ENCODE measurements around the gene HOXC9.

HOXC9 gene

DNA sequence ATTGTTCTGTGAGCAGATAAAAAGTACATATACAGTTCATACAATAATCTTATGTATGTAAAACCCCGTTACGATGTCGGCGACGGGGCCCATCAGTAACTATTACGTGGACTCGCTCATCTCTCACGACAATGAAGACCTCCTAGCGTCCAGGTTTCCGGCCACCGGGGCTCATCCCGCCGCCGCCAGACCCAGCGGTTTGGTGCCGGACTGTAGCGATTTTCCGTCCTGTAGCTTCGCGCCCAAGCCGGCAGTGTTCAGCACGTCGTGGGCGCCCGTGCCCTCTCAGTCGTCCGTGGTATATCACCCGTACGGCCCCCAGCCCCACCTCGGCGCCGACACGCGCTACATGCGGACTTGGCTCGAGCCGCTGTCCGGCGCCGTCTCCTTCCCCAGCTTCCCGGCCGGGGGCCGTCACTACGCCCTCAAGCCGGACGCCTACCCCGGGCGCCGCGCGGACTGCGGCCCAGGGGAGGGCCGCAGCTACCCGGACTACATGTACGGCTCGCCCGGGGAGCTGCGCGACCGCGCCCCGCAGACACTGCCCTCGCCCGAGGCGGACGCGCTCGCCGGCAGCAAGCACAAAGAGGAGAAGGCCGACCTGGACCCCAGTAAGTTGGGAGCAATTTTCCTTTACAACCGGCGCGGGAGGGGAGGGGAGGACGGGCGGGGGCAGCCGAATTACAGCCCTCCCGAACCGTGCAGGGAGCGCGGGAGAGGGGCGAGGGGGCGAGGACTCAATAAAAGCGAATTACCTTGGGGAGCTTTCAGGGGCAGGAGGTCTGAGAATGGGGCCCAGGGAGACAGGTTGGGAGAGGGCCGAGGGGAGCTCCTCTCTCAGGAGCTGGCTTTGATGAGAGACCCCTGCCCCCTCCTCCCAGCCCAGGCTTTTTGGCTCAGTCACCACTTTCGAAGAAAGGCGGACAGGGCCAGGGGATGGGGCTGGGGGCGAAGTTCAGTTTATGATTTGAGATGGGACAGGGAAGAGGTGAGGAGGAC, at the start of gene HOXC9:
HOXC9 (plus strand) TSS at position 46 of the 999 bp plus-strand sequence; CDS start at position 74, 28 bp downstream.
- no peak for DNase-seq (ENCODE audit: low read depth in 4 of 4, low spot score in 1 of 4)

DNA sequence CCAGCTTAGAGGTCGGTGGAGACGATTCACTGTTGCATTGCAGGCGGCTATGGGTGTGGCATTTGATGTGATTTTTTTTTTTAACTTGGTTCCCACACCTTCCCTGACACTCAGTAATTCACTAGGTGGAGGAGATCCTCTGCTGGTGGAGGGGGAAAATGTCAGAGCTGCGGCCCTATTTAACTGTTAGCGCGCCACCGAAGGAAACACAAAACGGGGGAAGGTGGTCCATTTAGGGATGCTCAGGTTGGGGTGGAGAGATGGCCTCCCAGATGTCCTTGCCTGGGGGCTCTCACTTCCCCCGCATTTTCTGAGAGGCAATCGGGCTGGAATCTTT, 49.6 kb upstream of the HOXC9 start:
- no peak for DNase-seq (ENCODE audit: low read depth in 4 of 4, low spot score in 1 of 4)

DNA sequence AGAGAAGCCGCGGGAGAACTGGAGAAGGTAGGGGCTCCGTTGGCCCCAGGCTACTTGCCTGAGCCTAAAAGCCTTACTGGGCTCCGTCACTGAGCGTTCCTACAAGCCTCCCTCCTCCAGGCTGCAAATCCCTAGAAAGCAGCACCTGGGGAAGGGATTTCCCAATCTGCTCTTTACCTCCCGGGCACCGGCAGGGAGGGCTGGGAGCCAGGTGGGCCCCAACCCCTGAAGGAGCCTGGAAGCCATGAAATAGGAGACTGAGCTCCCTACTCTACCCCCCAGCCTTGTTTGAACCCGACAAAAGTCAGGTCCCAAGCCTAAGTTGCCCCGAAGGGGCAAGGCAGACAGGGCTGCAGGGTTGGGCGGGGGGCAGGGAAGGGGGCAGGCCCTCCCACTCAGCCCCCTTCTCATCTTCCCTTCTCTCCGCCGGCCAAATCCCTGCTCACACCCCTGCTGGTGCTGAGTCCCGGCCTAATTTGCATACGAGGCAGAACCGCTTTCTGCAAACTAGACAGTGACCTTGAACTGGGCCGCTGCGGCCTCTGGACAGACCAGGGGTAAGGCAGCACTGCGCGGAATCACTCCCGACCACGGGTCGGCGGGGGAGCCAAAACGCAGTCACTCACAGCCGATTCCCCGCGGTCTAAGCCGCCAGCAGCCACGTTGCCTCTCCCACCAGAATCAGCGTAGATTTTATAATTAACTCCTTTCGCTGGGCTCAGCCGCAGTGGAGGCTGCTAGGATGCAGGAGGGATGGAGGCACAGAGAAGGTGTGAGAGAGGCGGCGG, 49.0 kb upstream of the HOXC9 start:
- no peak for DNase-seq (ENCODE audit: low read depth in 4 of 4, low spot score in 1 of 4)

DNA sequence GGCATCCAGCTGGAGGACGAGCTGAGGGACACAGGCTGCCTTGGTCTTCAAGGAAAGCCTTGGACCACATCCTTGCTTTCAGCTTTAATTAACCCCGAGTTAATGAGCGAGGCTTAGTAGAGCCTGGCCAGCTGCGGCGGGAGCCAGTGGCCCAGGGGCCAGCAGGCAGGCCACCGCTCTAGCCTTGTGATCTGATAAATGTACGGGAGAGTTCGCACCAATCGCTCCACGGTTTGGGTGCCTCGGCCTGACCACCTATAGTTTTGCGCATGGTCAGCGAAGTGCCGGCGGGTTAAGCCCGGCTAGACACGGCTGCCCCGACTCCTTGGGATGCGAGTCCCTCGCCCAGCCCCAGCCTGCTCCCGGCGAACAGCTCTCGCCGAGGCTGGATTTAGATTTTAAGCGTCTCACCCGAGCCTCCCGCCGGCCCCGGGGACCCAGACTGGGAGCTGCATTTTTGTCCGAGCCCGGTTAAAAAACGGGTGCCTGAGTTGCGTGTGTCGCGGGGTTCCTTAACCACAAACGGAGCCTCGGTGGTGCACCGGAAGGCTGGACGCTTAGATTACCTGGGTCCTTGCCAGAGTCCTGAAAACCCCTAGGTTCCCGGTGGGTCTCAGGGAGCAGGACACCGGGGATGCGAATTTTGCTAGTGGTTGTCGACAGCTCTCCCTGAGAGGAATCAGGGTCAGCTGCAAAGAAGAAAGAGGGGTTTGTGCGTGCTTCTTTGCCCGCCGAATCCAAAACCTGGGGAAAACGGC, 48.2 kb upstream of the HOXC9 start:
- DNase-seq (ENCODE audit: low read depth in 4 of 4, low spot score in 1 of 4) = no peak

DNA sequence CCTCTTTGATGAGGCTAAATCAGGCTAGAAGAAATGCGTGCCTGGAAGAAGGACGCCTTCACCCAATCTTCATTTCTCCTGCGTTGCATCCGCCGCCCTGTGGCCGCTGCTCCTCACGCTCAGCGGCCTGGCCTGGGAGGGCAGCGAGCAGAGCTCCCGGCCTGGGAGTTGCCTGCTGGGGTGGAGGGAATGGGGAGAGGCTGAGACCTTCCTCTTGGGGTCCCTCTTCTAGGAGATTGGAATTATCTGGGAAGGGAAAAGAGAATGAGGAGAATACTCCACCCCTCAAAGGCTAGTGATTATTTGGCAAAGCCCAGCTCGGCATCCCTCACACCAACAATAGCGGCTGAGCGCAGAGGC, 47.6 kb upstream of the HOXC9 start:
- DNase-seq (ENCODE audit: low read depth in 4 of 4, low spot score in 1 of 4) = no peak

DNA sequence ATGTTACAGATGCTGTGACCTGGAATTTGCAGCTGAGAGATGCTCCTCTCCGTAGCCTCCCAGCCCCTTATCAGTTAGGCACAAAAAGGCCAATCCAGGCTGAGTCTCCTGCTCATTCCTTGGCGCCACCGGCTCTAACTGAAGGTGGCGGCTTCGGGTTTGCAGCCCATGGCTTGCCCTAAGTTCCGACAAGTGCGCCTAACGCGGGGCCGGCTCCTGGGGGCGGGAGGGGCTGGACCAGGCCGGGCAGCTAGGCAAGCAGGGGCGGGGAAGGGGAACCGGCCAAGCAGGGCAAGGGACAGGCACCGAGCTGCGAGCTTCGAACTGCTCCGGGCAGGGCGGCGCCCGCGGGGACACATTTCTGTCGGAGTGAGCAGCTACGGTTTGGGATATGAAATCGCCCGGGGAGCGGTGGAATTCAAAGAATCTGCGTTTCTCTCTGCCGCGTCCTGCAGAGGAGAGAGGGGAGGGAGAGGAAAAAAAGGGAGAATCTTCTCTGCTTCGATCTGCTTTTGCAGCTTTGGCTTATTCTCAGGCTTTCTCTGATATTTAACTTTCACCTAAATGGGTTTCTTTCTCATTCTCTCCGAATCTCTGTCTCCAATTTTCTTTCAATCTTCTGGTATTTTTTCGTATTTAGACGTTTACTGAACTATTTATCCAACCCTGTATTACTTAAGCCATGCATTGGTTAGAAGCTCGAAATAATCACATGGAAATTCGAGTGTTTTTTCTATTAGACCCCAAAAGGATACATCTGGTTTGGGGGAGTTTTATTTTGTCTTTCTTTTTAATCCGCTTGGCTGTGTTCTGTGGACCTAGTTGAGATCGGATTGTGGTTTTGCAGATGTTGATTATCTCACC, 46.9 kb upstream of the HOXC9 start:
- DNase-seq (ENCODE audit: low read depth in 4 of 4, low spot score in 1 of 4) = no peak

DNA sequence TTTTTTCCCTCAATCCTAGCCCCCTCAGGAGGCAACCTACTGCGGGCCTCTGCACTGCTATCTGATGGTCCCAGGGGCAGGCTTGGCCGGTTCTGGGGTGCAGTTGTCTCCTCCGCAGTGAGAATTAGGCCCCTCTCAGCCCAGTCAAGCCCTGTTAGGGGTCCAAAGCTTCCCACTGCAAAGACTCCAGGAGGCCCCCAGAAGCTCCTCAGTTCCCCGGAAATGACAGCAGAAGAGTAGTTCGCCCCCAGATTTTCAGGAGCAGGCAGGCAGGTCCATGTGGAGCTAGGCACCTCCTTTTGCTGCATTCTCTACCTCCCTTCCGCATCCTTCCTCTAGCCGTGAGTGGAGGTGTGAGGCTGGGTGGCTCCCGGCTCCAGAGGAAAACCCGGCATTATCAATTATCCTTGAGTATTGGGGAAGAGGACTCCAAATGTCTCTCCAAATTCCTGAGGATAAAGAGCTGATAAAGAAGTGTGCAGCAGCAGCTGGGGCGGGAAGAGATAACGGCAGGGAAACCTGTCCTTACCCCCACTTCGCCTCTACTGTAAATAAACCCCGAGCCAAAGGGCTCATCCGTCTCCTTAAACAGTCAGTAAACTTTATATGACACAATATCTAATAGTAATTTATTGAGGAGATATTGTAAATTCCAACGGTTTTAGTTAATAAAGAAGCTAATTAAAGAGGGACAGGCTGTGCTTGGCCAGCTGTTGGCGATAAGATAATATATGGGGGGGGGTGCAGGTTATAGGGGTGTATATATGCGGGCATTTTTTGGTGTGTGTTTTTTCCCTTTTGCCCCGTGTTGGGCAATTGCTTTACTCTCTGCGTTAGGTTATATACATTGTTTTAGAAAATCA, 45.9 kb upstream of the HOXC9 start:
- no peak for DNase-seq (ENCODE audit: low read depth in 4 of 4, low spot score in 1 of 4)

DNA sequence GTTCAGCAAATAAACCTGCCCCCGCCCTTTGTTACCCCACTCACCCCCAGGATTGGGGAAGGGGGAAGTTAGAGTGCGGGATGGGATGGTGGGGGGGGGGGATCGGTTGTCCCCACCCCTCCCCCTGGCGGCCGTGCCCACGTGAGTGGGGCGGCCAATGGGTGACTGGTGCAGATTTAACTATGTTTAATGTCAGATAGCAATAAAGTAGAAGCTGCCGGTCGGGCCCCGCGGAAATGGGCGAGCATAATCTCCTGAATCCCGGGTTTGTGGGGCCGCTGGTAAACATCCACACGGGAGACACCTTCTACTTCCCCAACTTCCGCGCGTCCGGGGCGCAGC, 45.3 kb upstream of the HOXC9 start, which contains the start of gene HOXC12:
HOXC12 (plus strand) TSS at position 210 of the 342 bp plus-strand sequence; CDS start at position 237, 27 bp downstream.
- DNase-seq (ENCODE audit: low read depth in 4 of 4, low spot score in 1 of 4) = no peak

DNA sequence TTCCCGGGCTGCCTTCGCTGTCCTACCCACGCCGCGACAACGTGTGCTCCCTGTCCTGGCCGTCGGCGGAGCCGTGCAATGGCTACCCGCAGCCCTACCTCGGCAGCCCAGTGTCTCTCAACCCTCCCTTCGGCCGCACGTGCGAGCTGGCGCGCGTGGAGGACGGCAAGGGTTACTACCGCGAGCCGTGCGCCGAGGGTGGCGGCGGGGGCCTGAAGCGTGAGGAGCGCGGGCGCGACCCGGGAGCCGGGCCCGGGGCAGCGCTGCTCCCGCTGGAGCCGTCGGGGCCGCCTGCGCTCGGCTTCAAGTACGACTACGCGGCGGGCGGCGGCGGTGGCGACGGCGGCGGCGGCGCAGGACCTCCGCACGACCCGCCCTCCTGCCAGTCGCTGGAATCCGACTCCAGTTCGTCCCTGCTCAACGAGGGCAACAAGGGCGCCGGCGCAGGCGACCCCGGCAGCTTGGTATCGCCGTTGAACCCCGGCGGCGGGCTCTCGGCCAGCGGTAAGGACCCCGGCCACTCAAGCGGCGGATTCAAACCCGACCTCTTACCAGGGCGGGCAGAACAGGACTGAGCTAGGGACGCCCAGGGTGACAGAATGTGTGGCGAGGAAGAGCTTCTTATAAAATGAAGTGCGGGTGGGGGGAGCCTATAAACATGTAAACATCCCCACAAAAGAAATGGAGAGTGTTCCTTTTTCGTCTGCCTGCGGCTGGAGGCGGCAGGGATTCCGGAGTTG, 44.8 kb upstream of the HOXC9 start:
- DNase-seq (ENCODE audit: low read depth in 4 of 4, low spot score in 1 of 4) = no peak

DNA sequence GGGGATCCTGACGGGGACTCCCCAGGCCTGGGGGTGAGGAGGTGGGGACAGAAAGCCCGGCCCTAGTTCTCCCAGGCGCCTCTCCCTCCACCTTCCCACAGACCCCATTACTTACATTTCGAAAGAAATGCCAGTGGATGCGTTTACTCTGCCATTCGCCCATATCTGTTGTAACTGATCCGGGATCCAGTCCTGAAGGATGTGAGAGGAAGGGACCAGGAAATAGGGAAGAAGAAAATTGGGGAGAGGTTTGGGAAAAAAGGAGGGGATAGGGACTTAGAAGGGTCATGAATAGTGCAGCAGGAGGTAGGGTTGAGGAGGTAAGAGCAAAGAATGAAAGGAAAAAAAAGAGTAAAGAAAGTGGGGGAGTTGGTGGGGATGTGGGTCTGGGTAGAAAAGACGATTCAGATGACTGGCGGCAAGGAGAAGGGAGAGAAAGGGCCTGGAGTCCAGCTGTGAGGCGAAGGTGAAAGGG, 44.1 kb upstream of the HOXC9 start:
- no peak for DNase-seq (ENCODE audit: low read depth in 4 of 4, low spot score in 1 of 4)

DNA sequence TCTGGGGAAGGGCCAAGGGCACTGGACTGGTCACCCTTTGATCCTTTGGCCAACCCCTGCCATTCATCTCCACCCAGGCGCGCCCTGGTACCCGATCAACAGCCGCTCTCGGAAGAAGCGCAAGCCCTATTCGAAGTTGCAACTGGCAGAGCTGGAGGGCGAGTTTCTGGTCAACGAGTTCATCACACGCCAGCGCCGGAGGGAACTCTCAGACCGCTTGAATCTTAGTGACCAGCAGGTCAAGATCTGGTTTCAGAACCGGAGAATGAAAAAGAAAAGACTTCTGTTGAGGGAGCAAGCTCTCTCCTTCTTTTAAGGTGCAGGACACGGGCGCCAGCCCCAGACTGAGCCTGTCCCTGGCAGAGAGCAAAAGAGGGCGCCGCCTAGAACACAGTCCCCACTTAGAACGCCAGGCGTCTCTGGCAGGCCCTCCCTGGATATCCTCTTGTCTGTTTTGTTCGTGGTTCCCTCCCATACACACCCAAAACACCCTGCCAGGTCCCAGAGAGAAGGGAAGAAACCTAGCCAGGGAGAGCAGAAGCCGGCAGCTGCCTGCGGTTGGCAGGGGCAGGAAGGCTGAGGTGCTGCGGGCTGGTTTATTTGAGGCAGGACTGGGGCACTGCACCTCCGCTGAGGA, 43.6 kb upstream of the HOXC9 start:
- no peak for DNase-seq (ENCODE audit: low read depth in 4 of 4, low spot score in 1 of 4)

DNA sequence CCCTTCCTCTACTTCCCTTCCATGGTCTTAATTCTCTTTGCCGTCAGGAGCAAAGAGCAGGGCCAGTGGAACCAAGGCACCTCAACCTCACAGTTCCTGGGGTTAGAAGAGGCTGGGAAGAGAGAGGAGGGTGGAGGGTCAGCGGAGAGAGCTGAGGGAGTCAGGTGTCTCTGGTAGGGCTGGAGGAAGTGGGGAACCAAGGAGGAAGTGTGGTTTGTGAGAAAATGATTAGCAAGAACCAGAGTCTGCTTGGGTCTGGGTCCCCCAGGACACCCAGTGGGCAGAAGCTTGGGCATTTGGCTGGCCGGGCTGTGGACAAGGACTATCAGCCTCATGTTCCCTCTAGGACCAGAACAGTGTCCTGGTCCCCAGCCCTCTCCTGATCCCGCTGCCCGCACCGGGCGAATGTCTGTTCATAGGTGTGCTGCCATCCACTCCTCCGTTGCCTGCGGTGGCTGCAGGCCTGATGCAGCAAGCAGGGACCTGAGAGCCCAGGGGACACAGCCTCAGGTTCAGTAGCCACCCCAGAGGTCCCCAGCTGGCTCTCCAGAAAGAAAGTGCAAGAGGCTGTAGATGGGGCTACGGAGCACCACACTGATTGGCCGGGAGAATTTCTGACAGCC, 42.9 kb upstream of the HOXC9 start:
- DNase-seq (ENCODE audit: low read depth in 4 of 4, low spot score in 1 of 4) = no peak

DNA sequence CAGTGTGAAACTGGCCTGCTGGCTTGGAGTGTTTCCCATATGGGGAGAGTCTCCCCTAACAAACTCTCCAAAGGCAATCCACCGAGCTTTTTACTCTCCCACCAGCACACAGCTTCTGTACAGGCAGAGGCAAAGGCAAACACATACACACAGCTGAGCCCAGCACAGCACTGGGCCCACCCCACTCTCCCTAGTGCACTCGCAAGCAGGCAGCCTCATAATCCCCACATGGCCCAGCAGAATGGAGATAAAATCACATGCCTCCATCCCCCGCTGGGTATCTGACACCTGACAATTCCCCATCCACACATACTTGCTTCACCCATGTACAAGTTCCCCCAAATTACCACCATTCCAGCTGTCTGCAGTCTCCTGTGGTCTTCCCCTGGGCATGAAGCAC, 41.8 kb upstream of the HOXC9 start:
- DNase-seq (ENCODE audit: low read depth in 4 of 4, low spot score in 1 of 4) = no peak

DNA sequence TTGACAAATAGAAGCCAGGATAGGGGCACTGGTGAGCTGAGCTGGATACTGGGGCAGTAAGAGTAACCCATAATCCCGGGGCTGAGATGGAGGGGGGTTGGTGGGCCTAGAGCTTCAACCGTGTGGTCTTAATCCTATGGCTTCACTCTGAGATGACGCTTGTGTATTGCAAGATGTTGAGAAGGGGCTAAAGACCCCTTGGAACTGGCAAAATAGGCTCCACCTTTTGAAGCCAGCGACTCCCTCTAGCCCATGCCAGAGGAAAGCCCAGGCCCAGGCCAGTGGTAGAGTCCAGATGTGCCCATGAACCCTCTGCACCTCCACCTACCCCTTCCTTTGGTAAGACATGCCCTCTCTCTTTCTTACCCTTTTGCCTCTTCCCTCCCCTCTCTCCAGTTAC, 40.6 kb upstream of the HOXC9 start:
- no peak for DNase-seq (ENCODE audit: low read depth in 4 of 4, low spot score in 1 of 4)

DNA sequence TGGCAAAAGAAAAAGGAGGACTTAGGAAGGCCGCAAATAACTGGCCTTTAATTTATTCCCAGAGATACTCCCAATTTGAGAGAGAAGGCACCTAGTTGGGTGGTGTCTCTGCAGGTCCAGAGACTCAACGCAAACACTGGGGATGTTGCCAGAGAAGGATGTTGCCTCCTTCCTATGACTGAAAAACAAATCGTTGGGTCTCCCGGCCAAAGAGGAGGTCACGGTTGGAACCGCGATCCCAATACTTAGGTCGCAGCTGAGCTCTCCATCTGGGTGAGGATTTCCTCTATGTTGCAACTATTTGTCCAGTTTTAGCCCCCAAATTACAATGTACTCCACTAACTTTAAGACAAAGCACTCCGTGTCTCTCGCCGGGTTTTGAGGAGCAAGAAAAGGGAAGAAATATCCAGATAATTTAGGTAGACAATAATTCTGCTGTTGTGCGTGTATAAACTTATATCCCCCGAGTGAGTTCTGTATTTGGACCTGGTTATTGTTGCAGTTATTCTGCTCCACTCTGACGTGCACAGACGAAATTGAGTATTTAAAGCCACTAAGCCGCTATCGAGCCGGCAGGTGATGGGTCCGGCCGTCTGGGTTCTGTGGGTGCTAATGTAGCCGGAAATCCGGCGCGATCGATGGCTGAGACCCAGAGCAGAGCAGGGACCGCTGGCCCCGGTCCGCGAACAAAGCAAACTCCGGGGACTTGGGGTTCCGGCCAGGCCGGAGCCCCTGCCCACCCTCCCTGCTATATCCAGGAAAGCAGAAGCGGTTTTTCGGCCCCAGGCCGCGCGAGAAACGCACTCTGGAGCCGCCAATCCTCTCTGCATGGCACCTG, 39.6 kb upstream of the HOXC9 start:
- DNase-seq (ENCODE audit: low read depth in 4 of 4, low spot score in 1 of 4) = no peak

DNA sequence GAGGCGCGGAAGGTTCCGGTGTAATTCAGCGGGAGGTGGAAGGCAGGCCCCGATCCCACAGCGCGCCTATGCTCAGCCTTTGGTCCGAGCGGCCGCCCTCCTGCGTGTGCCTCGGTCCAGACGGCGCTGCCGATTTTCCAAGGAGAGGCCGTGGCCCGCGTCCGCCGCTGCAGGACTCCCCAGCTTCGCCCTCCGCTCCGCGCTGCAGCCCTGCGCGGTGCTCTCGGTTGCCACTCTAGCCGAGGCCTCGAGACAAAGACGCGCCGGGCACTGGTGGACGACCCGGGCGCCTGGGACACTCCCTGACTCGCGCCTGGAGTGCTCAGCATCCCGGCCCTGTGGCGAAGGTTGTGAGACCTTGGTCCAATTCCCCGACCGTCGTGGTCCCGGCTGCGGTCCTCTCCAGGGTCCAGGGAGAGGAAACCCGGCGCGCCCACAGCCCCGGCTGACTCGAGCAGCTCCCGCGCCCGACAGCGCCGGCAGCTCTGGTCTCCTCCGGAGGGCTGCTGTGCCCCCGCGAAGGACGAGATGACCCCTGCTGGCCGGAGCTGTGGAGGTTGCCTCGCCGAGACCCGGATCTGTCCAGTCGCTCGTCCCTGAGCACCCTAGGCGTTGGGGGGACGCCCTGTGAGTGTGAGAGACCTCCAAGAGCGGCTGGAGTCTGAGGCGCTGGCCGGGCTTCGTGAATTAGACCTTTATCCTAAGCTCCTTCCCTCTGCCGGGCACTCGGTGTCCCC, 38.8 kb upstream of the HOXC9 start:
- no peak for DNase-seq (ENCODE audit: low read depth in 4 of 4, low spot score in 1 of 4)
